Right atrium auricular region (tissue), 2 donors: Measurements from ENCODE around the gene TLCD3B. TPM values are rescaled to one million over a fixed set of nuclear protein-coding genes. Genes with fewer than 3 reads are reported as not detected.

ENCODE experiments used
- DNase-seq: peaks from one replicate; pipeline ENCODE4 v3.0.0-alpha.2; 2019; ENCODE audit warnings: low spot score
- H3K27ac ChIP-seq, 2 donors: fragments of 200-600 bp; sonication (generic); 1 replicate in 1 of 2; 2 replicates in 1 of 2; pipeline ENCODE4 v1.5.1; 2016 to 2019
- H3K27me3 ChIP-seq, 2 donors: fragments of 200-600 bp; sonication (generic); one replicate each; pipeline versions ENCODE4 v1.5.1 to v1.6.0; 2017 to 2019
- H3K36me3 ChIP-seq: fragments of 200-600 bp; sonication (generic); one replicate; pipeline ENCODE4 v1.5.1; 2016
- H3K4me1 ChIP-seq, 2 donors: fragments of 200-600 bp; sonication (generic); one replicate each; pipeline versions ENCODE4 v1.5.1 to v1.6.0; 2017 to 2019
- H3K4me3 ChIP-seq, 2 donors: fragments of 200-600 bp; sonication (generic); 1 replicate in 1 of 2; 2 replicates in 1 of 2; pipeline ENCODE4 v1.5.1; 2017 to 2019; ENCODE audit warnings: mild to moderate bottlenecking in 1 of 2, moderate library complexity in 1 of 2
- H3K9me3 ChIP-seq, 2 donors: fragments of 200-600 bp; sonication (generic); one replicate each; pipeline ENCODE4 v1.5.1; 2019
- total RNA-seq, 2 donors: library from RNA; depleted of rRNA; stranded (reverse); fragments of >200 nt; gene quantifications; one replicate each; pipeline ENCODE4 v1.1.0, GENCODE V29; 2016
- TF ChIP-seq, protein P1 (sequence below), 2 donors: fragments of 200-600 bp; sonication (generic); IDR thresholded peaks; one replicate each; pipeline ENCODE4 v1.5.1; 2019; ENCODE audit warnings: antibody characterized with exemption in 2 of 2

The TLCD3B gene
- total RNA-seq, 2 donors from 2014 or later, result not detected

DNA sequence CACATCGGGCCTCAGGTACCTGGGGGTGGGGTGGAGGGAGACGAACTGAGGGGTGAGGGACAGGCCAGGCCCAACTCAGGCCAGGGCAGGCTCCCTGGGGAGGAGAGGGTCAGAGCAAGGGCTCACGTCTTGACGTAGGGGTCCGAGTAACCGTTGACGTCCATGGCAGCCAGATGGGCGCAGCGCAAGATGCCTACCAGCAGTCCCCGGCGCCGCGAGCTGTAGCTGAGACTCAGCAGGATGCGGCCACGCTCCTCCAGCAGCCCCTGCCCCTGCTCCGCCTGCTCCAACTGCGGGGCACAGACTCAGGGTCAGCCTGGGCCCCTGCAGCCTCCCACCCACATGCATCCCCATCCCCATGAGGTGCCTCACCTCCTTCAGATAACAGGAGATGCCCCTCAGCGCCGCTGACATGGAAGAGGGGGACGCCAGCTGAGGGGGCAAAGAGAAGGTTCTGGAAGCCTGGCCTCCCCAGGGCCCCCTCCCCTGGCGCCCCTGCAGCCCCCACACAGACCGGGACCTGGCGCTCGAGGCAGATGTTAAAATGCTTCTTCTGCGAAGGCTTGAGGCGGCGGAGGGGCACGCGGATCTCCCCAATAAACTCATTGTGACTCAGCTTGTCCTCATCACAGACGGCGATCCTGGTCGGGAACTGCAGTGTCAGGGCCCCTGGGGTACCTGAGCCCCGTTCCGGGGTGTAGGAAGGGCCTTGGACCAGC lies 24.3 kb downstream of the TLCD3B start:
- H3K4me1 ChIP-seq, result peaks cover 0 to 26% of the 10 kb centered on the region in 2 donors
- no peaks in the 10 kb centered on the region for H3K9me3 ChIP-seq
- no peak overlapping the region for H3K27ac ChIP-seq
- no peak for DNase-seq
- TF ChIP-seq, protein P1, sequence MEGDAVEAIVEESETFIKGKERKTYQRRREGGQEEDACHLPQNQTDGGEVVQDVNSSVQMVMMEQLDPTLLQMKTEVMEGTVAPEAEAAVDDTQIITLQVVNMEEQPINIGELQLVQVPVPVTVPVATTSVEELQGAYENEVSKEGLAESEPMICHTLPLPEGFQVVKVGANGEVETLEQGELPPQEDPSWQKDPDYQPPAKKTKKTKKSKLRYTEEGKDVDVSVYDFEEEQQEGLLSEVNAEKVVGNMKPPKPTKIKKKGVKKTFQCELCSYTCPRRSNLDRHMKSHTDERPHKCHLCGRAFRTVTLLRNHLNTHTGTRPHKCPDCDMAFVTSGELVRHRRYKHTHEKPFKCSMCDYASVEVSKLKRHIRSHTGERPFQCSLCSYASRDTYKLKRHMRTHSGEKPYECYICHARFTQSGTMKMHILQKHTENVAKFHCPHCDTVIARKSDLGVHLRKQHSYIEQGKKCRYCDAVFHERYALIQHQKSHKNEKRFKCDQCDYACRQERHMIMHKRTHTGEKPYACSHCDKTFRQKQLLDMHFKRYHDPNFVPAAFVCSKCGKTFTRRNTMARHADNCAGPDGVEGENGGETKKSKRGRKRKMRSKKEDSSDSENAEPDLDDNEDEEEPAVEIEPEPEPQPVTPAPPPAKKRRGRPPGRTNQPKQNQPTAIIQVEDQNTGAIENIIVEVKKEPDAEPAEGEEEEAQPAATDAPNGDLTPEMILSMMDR (IDR thresholded peaks at IDR 0.05), result no peak
- no peaks in the 10 kb centered on the region for H3K36me3 ChIP-seq
- no peak overlapping the region for H3K4me3 ChIP-seq
- peaks cover 19 to 24% of the 10 kb centered on the region in 2 donors for H3K27me3 ChIP-seq

- Histone ChIP-seq H3K9me3 (no peaks in the 10 kb centered on the region), H3K27me3 (peaks cover 13 to 17% of the 10 kb centered on the region in 2 donors), H3K4me1 (peaks cover 0 to 19% of the 10 kb centered on the region in 2 donors), H3K36me3 (no peaks in the 10 kb centered on the region), H3K27ac (no peak overlapping the region), H3K4me3 (no peak overlapping the region)
- DNase-seq, result no peak
- TF ChIP-seq, protein P1 (IDR thresholded peaks at IDR 0.05), result no peak
Measured at GRCh38 chr16:30006095-30006473, 25.0 kb downstream of the TLCD3B start.

DNA sequence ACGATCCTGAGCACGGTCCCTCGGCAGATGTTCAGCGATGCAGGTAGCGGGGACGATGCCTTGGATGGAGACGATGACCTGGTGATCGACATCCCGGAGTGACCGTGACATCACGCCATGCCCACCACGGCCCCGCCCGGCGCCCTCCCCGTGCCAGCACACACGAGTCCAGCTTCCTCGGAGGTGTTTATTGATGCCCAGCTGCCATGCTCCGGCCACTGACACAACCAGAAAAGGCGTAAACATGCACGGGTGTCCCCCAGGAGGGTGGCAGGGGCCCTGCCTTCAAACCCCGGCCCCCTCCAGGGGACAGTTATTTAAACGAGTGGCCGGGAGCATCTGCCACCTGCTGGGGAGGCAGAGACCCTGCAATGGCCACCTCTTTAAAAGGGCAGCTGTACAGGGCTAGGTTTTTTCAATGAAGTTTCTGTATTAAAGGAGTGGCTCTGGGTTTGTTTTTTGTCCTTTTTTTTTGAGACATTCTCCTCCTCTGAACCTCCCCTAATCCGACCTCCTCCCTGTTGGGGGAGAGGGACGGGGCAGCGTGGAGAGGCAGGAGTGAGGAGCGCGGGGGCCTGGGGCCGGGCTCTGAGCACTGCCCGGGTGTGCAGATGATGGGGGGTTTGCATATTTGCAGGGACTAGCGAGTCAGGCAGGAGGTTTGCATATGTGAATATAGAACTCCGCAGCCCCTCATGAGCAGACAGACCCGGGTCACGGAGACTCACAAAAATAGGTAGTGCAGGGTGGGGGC lies 25.6 kb downstream of the TLCD3B start:
- peaks cover 0 to 13% of the 10 kb centered on the region in 2 donors for H3K4me1 ChIP-seq
- no peak overlapping the region for H3K27ac ChIP-seq
- H3K27me3 ChIP-seq, result peaks cover 7 to 12% of the 10 kb centered on the region in 2 donors
- DNase-seq, result no peak
- H3K9me3 ChIP-seq, result no peaks in the 10 kb centered on the region
- no peak overlapping the region for H3K4me3 ChIP-seq
- no peaks in the 10 kb centered on the region for H3K36me3 ChIP-seq
- TF ChIP-seq, protein P1 (IDR thresholded peaks at IDR 0.05), result peak; percentile 68 to 88

DNA sequence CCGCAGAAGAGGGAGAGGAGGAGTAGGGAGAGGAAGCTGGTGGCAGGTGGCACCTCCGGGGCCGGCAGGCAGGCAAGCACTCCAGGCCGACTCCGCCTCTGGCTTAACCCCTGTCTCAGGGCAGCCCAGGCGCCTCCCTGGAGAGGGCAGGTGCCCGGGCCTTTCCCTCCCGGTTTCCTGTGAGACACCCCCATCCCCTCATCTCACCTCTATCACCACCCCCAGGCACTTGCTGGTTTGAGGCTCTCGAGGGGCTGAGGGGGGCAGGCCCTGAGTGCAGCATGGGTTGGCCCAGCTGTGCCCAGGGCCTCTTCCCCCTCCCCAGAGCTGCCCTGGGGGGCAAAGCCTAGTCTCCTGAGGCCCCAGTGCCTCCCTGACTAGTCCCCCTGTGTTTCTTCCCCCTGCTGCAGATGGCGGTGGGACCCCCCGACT lies 26.2 kb downstream of the TLCD3B start:
- Histone ChIP-seq H3K4me1 (peaks cover 0 to 7% of the 10 kb centered on the region in 2 donors), H3K27me3 (peaks cover under 1 to 5% of the 10 kb centered on the region in 2 donors), H3K9me3 (no peaks in the 10 kb centered on the region), H3K27ac (no peak overlapping the region), H3K4me3 (no peak overlapping the region), H3K36me3 (no peaks in the 10 kb centered on the region)
- no peak for DNase-seq
- TF ChIP-seq, protein P1 (IDR thresholded peaks at IDR 0.05), result no peak

DNA sequence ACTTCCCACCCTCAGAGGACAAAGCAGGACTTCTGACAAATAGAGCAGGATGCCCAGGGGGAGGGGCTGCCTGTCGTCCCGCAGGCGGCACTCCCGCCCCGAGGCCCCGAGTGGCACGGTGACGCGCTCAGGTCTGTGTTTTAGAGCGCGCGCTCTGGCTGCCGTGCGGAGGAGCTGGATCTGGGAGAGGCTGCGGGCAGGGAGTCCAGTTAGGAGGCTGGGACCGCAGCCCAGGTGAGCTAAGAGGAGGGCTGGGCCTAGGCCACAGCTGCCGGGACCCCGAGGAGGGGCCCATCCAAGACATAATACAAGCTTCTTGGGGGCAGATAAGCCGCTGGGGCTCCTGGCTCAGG lies 26.7 kb downstream of the TLCD3B start:
- peaks cover 0 to 3% of the 10 kb centered on the region in 2 donors for H3K27me3 ChIP-seq
- H3K27ac ChIP-seq, result no peak overlapping the region
- TF ChIP-seq, protein P1 (IDR thresholded peaks at IDR 0.05), result no peak
- peaks cover 0 to 5% of the 10 kb centered on the region in 2 donors for H3K4me1 ChIP-seq
- H3K4me3 ChIP-seq, result no peak overlapping the region
- DNase-seq, result no peak
- no peaks in the 10 kb centered on the region for H3K9me3 ChIP-seq
- no peaks in the 10 kb centered on the region for H3K36me3 ChIP-seq
